ENCODE results near the gene CSTF1. TPM values are rescaled to one million over a fixed set of nuclear protein-coding genes. Genes with fewer than 3 reads are reported as not detected.
"Not testable (repeated sequence)": the region's sequence is repeated elsewhere in the genome, so short reads cannot be mapped to it uniquely, and the experiment has no call there.

CSTF1 gene
- total RNA-seq, 1 donor from 2014 or later: 36.8 TPM

DNA sequence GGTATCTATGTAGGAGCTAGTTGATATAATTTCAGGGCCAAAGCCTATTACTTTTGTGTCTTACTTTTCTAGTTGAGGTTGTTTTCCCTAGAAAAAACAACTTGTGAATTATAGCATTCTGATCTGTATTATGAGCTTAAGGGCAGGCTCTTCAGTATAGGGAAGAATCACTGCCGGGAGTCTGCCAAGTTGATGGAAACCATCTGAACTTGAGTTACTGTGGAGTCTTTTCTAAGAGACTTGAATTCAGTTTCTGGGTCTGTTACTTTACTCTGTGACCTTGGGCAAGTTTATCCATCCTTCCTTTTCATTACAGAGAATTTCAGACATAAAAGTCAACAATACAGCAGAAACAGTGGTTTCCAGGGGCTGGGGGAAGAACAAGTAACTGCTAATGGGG, 17.5 kb downstream of the CSTF1 start:
- no peak overlapping the region for H3K4me3 Mint-ChIP-seq
- peaks cover 28% of the 10 kb centered on the region for H3K36me3 Mint-ChIP-seq
- H3K27me3 Mint-ChIP-seq (ENCODE audit: low read depth): no peaks in the 10 kb centered on the region
- H3K27ac Mint-ChIP-seq: peak overlapping the region; percentile 66
- no peak for DNase-seq (ENCODE audit: low spot score in 2 of 2, unreplicated experiment in 2 of 2)
- TF ChIP-seq, protein P1, sequence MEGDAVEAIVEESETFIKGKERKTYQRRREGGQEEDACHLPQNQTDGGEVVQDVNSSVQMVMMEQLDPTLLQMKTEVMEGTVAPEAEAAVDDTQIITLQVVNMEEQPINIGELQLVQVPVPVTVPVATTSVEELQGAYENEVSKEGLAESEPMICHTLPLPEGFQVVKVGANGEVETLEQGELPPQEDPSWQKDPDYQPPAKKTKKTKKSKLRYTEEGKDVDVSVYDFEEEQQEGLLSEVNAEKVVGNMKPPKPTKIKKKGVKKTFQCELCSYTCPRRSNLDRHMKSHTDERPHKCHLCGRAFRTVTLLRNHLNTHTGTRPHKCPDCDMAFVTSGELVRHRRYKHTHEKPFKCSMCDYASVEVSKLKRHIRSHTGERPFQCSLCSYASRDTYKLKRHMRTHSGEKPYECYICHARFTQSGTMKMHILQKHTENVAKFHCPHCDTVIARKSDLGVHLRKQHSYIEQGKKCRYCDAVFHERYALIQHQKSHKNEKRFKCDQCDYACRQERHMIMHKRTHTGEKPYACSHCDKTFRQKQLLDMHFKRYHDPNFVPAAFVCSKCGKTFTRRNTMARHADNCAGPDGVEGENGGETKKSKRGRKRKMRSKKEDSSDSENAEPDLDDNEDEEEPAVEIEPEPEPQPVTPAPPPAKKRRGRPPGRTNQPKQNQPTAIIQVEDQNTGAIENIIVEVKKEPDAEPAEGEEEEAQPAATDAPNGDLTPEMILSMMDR (IDR thresholded peaks at IDR 0.05; ENCODE audit: unreplicated experiment): no peak
- H3K9me3 Mint-ChIP-seq: no peaks in the 10 kb centered on the region
- no peaks in the 10 kb centered on the region for H3K4me1 Mint-ChIP-seq

DNA sequence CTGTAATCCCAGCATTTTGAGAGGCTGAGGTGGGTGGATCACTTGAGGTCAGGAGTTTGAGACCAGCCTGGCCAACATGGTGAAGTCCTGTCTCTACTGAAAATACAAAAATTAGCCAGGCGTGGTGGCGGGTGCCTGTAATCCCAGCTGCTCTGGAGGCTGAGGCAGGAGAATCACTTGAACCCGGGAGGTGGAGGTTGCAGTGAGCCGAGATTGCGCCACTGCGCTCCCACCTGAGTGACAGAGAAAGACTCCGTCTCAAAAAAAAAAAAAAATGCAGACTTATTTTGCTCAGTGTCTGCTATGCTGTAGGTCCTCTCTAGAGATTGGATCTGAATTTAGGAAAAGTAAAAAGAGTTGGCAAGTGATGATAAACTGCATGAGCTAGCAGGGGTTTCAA, 18.8 kb downstream of the CSTF1 start:
- H3K4me1 Mint-ChIP-seq; DNase-seq (ENCODE audit: low spot score in 2 of 2, unreplicated experiment in 2 of 2); H3K9me3 Mint-ChIP-seq; H3K4me3 Mint-ChIP-seq; H3K27me3 Mint-ChIP-seq (ENCODE audit: low read depth): not testable (repeated sequence)
- peak overlapping the region; percentile 78 for H3K27ac Mint-ChIP-seq
- H3K36me3 Mint-ChIP-seq: peaks cover 21% of the 10 kb centered on the region

DNA sequence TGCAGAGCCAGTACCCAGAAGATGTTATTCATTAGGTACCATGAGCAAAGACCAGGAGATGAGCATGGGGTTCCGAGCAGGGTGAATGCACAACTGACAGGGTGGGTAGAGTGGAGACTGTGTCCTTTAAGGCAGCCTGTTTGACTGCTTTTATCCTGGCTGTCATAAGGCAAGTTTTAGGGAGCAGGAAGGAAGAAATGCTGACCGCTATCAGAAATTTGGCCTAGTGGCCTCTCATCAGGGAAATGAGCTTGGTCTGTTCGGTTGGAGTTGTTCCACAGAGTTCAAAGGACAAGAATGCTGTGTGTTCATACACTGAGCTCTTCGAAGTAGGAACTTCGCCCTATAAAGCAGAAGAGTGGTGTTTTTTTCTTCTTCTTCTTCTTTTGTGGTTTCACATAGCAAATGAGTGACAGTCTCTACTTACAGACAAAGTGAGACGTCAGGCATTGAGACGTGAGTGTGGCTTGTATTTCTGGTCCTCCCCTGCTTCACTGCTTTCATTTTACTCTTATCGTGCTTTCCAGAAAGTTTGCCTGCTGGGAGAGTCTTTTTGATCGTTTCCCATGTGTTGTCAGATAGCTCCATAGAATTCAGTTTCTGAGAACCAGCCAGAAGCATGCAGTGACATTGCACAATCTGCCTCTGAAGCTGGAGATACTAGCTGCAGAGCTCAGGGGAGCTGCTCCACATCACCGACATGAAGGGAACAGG, 19.5 kb downstream of the CSTF1 start, which contains the start of gene CASS4:
CASS4 (plus strand) TSS at position 502 of the 714 bp plus-strand sequence; CDS start at position 701, 199 bp downstream.
- no peaks in the 10 kb centered on the region for H3K4me1 Mint-ChIP-seq
- DNase-seq (ENCODE audit: low spot score in 2 of 2, unreplicated experiment in 2 of 2): no peak
- no peaks in the 10 kb centered on the region for H3K9me3 Mint-ChIP-seq
- no peak within 1 kb of the TSS for H3K4me3 Mint-ChIP-seq
- H3K27ac Mint-ChIP-seq: peak within 1 kb of the TSS; percentile 78
- peaks cover 21% of the 10 kb centered on the region for H3K36me3 Mint-ChIP-seq
- H3K27me3 Mint-ChIP-seq (ENCODE audit: low read depth): no peaks in the 10 kb centered on the region
- TF ChIP-seq, protein P1 (IDR thresholded peaks at IDR 0.05; ENCODE audit: unreplicated experiment): no peak

DNA sequence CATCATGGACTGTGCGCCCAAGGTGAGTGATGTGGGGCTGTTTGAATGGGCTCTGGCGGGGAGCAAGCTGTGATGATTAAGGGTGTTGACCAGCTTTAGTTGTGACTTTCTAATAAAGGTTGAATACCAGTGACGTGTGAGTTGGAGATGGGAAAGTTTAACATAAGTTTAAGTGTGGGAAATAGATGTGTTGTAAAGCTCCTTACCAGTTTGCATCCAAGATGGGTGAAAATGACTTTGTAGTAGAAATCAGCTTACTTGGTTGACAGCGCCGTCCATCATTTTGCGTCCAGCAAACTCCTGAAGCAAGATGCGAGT, 20.0 kb downstream of the CSTF1 start:
- DNase-seq (ENCODE audit: low spot score in 2 of 2, unreplicated experiment in 2 of 2): no peak
- H3K36me3 Mint-ChIP-seq: peaks cover 21% of the 10 kb centered on the region
- H3K27me3 Mint-ChIP-seq (ENCODE audit: low read depth): no peaks in the 10 kb centered on the region
- TF ChIP-seq, protein P1 (IDR thresholded peaks at IDR 0.05; ENCODE audit: unreplicated experiment): no peak
- H3K9me3 Mint-ChIP-seq: no peaks in the 10 kb centered on the region
- no peaks in the 10 kb centered on the region for H3K4me1 Mint-ChIP-seq
- H3K4me3 Mint-ChIP-seq: no peak overlapping the region
- H3K27ac Mint-ChIP-seq: peak overlapping the region; percentile 78

DNA sequence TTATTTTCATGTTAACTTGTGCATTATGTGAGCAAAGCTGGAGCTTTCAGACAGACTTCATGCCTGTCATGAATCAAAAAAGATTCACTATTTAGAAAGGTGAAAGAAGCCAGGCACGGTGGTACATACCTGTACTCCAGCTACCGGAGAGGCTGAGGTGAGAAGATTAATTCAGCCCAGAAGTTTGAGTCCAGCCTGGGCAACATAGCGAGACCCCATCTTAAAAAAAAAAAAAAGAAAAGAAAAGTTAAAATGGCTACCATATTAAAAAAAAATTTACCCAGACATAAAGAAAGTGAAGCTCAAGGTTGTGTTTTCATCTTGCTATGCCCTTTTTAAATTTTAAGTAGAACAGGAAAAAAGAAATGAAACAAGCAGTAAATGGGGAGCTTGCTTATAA, 20.5 kb downstream of the CSTF1 start:
- no peaks in the 10 kb centered on the region for H3K27me3 Mint-ChIP-seq (ENCODE audit: low read depth)

More for the DNA sequence above, 20.5 kb downstream of the CSTF1 start:
- TF ChIP-seq, protein P1 (IDR thresholded peaks at IDR 0.05; ENCODE audit: unreplicated experiment): no peak
- H3K4me1 Mint-ChIP-seq: no peaks in the 10 kb centered on the region
- no peak overlapping the region for H3K4me3 Mint-ChIP-seq
- no peaks in the 10 kb centered on the region for H3K9me3 Mint-ChIP-seq
- peaks cover 18% of the 10 kb centered on the region for H3K36me3 Mint-ChIP-seq
- DNase-seq (ENCODE audit: low spot score in 2 of 2, unreplicated experiment in 2 of 2): no peak
- no peak overlapping the region for H3K27ac Mint-ChIP-seq

Data from mesothelial cell of epicardium (in vitro differentiated cells).